ENCODE results near the gene SLC25A24.
"Not testable (repeated sequence)": the region's sequence is repeated elsewhere in the genome, so short reads cannot be mapped to it uniquely, and the experiment has no call there.

Gene SLC25A24

GRCh38 chr1:108199781-108200686 is at the start of gene SLC25A24:
Gene SLC25A24 (minus strand): TSS chr1:108200343. CDS start chr1:108200138, 205 bp downstream.
- DNase-seq (ENCODE audit: extremely low read depth in 1 of 2, low read depth in 1 of 2), result peak; percentile 24 to 50

DNA sequence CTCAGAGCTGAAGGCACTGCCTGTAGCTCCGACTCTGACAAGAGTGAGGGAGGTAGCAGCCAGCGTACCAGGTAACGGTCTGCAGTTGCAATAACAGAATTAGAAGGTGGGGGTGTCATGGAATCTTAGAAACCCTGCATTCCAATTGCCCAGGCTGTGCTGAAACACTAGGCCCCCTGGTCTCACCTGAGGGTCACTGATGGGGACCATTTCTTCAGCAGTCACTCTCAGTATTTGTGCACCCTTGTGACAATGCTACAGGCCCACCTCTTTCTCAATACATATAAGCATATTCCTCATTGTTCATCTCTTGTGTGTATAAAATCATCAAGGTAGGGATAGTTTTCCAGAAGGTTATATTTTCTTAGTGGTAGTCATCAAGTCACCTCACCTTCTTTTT is 43.8 kb upstream of the SLC25A24 start, which contains the start of gene NBPF4:
Gene NBPF4, minus strand, starts transcription at position 101 of the 400 bp plus-strand sequence. CDS start 315 bp downstream, outside the sequence.
- not testable (repeated sequence) for DNase-seq (ENCODE audit: extremely low read depth in 1 of 2, low read depth in 1 of 2)

- not testable (repeated sequence) for DNase-seq (ENCODE audit: extremely low read depth in 1 of 2, low read depth in 1 of 2)
Measured at GRCh38 chr1:108239426-108239825, 39.3 kb upstream of the SLC25A24 start.

DNA sequence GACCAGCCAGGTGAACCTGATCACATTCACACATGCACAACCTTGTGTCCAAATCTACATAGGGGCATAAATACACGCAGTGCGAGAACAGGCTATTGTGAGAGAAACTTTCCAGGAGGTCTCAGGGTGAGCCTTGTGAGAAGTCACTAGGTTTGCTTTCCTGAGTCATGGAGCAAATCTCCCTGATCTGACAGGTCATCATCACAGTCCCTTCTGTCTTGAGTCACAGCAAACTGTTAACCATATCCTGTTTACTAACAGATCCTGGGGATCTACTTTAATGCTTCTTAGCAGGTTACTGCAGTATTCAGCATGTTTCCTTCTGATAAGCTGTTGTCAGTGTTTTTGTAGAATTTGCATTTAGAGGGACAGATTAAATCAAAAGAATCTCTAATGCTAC is 35.2 kb upstream of the SLC25A24 start:
- DNase-seq (ENCODE audit: extremely low read depth in 1 of 2, low read depth in 1 of 2), result not testable (repeated sequence)

- not testable (repeated sequence) for DNase-seq (ENCODE audit: extremely low read depth in 1 of 2, low read depth in 1 of 2)
Measured at GRCh38 chr1:108232183-108232582, 32.0 kb upstream of the SLC25A24 start.

DNA sequence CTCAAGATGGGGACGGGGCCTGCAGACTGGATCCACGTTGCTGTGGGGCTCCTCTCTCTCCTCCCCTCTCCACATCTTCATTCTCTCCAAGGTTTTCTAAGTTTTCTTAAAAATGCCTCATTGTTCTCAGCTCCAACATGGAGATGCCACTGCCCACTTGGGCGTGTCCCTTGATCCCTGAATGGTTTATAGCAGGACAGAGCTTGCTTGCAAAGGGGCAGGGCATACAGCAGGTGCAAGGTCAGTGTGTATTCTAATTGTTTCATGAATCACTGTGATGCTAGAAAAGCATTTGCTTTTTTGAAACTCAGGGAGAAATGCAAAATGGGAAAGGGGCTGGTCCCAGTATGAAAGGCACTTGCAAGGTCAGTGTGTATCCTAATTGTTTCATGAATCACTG is 29.8 kb upstream of the SLC25A24 start:
- DNase-seq (ENCODE audit: extremely low read depth in 1 of 2, low read depth in 1 of 2), result not testable (repeated sequence)

GRCh38 chr1:108227772-108228171 is 27.6 kb upstream of the SLC25A24 start:
- not testable (repeated sequence) for DNase-seq (ENCODE audit: extremely low read depth in 1 of 2, low read depth in 1 of 2)

DNA sequence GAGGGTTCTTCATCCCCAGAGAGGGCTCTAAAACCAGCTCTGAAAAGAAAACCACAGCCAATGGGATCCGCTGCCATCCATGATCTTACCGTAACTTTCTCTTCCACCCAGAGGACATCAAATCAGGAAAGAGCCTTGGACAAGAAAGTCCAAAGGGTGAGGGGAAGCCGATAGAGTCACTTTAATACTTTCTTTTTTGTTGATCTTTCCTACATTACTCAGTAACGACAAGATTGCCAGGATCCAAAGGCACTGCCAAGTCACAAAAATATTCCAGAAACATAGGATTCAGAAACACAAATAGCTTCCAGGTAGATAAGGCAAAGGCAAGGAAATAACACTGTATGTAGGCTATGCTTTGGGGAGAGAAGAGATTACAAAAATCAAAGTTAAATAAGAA is 26.7 kb upstream of the SLC25A24 start:
- DNase-seq (ENCODE audit: extremely low read depth in 1 of 2, low read depth in 1 of 2), result not testable (repeated sequence)

- not testable (repeated sequence) for DNase-seq (ENCODE audit: extremely low read depth in 1 of 2, low read depth in 1 of 2)
Measured at GRCh38 chr1:108223226-108223625, 23.1 kb upstream of the SLC25A24 start.

DNA sequence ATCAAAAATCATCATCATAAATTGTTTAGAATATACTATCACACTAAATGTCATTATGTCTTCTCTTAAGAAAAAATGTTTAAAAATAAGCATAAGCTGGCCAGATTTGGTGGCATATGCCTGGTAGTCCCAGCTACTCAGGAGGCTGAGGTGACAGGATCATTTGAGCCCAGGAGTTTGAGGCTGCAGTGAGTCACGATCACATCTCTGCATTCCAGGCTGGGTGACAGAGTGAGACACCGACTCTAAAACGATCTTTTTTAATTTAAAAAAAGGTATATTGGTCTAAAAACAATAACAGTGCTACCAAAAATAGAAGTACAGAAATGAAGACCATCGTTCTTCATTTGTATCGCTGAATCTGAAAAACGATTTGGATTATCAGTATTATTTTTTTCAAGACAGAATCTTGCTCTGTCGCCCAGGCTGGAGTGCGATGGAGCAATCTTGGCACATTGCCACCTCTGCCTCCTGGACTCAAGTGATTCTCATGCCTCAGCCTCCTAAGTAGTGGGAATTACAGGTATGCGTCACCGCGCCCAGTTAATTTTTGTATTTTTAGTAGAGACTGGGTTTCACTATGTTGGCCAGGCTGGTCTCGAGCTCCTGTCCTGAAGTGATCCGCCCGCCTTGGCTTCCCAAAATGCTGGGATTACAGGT is 17.5 kb upstream of the SLC25A24 start:
- not testable (repeated sequence) for DNase-seq (ENCODE audit: extremely low read depth in 1 of 2, low read depth in 1 of 2)

GRCh38 chr1:108217007-108217406 is 16.9 kb upstream of the SLC25A24 start:
- not testable (repeated sequence) for DNase-seq (ENCODE audit: extremely low read depth in 1 of 2, low read depth in 1 of 2)

DNA sequence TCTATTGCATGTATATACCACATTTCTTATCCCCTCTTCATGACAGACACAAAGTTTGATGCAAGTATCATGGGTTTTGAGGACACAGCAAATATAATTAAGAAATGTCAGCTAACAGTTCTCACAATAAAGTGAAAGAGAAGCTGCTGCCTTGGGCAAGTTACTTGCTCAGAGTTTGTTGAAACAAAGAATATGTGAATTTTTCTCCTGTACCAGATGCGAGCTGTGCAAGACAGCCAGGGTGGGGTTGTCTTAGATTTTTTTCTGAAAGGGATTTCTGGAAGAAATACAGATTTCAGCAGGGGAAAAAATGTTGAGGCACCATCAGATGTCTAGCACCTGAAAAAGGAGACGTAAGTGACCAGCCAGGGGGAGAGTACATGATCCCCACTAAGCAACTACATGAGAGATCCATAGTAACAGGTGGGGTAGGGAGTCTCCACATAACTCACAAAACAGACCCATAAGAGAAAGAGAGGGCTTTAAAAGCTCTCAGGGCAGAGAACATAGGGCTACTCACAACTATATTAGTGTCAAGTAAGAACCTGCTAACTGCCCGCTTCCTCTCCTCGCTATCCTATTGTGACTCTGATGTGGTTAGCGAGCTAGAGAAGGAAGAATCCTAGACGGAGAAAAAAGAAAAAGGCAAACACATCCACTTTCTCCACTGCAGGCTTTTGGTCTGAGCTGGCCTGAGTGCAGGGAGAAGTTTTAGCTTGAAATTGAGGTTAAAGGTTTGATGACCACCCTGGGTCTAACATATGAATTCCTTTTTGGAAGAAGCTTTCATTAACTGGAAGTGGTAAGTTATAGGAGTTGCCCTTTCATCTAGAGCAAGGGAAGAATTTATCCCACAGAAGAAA is 16.1 kb upstream of the SLC25A24 start:
- DNase-seq (ENCODE audit: extremely low read depth in 1 of 2, low read depth in 1 of 2), result not testable (repeated sequence)

GRCh38 chr1:108214641-108215465 is 14.7 kb upstream of the SLC25A24 start:
- not testable (repeated sequence) for DNase-seq (ENCODE audit: extremely low read depth in 1 of 2, low read depth in 1 of 2)

DNA sequence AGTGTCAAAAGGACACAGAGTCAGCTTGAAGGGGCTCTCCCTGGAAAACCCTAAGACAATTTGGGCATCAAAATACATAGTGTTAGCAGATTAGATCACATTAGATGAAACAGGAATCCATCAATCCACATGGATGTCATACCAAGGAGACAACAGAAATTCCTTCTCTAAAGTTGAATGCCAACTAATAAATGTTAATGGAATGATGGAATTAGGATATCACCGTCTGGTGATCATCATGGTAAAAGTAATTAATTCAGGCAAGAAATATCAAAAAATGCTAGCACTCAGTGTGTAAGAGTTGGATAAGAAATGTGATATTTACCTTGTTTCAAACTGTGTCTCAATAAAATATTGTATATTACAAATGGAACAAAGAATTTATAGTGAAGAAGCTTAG is 10.9 kb upstream of the SLC25A24 start:
- DNase-seq (ENCODE audit: extremely low read depth in 1 of 2, low read depth in 1 of 2), result no peak

DNA sequence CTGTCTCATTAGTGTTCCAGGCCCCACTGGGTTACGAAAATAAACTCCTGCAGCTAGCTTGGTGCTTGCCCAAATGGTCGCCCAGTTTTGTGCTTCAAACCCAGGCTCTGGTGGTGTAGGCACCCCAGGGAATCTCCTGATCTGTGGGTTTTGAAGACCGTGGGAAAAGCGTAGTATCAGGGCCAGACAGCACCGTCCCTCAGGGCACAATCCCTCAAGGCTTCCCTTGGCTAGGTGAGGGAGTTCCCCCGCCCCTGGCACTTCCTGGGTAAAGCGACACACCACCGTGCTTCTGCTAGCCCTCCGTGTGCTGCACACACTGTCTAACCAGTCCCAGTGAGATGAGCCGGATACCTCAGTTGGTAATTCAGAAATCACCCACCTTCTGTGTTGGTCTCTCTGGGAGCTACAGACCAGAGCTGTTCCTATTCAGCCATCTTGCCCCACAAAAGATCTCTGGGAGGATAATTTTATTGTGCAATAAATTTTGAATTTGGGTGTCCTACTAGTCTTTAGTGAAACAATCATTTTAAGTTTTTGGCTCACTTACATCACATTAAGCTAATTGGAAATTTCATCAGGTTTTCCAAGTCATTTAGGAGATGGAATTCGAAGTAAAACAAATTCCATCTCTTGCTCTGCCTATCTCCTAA is 9.4 kb upstream of the SLC25A24 start:
- no peak for DNase-seq (ENCODE audit: extremely low read depth in 1 of 2, low read depth in 1 of 2)

DNA sequence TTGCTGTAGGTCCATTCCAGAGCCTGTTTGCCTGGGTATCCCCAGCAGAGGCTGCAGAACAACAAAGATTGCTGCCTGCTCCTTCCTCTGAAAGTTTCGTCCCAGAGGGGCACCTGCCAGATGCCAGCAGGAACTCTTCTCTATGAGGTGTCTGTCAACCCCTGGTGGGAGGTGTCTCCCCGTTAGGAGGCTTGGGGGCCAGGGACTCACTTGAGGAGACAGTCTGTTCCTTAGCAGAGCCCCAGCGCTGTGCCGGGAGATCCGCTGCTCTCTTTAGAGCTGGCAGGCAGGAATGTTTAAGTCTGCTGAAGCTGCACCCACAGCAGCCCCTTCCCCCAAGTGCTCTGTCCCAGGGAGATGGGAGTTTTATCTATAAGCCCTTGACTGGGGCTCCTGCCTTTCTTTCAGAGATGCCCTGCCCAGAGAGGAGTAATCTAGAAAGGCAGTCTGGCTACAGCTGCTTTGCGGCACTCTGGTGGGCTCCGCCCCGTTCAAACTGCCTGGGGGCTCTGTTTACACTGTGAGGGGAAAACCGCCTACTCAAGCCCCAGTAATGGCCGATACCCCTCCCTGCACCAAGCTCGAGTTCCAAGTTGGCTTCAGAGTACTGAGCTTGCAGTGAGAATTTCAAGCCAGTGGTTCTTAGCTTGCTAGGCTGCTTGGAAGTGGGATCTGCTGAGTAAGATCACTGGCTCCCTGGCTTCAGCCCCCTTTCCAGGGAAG is 8.7 kb upstream of the SLC25A24 start:
- no peak for DNase-seq (ENCODE audit: extremely low read depth in 1 of 2, low read depth in 1 of 2)

DNA sequence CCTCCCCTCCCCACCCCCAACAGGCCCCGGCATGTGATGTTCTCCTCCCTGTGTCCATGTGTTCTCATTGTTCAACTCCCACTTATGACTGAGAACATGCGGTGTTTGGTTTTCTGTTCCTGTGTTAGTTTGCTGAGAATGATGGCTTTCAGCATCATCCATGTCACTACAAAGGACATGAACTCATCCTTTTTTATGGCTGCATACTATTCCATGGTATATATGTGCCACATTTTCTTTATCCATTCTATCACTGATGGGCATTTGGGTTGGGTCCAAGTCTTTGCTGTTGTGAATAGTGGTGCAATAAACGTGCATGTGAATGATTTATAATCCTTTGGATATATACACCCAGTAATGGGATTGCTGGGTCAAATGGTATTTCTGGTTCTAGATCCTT is 3.4 kb upstream of the SLC25A24 start:
- not testable (repeated sequence) for DNase-seq (ENCODE audit: extremely low read depth in 1 of 2, low read depth in 1 of 2)

- no peak for DNase-seq (ENCODE audit: extremely low read depth in 1 of 2, low read depth in 1 of 2)
Measured at GRCh38 chr1:108201687-108202086, 1.5 kb upstream of the SLC25A24 start.

DNA sequence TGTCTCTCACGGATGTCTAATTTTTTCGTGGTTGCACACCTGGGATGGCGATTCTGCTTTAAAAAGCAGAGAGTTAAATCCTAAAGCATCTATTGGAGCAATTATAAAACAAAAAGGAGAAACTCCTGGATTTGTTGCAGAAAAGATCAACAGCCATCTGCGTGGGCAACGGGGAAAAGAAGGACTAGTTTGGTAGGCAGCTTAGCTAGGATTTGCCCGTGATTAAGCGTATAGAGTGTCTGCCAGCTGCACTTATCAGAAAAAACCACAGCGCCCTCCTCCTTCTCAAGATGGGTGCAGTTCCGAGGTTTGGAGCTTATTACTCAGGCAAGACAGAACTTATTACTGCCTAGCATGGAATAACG is 526 bp upstream of the SLC25A24 start:
- DNase-seq (ENCODE audit: extremely low read depth in 1 of 2, low read depth in 1 of 2), result peak in 1 of 2 donors; percentile 11
